SK-N-MC (cell line): ENCODE data around the gene TSTD2.
"Not testable (repeated sequence)": the region's sequence is repeated elsewhere in the genome, so short reads cannot be mapped to it uniquely, and the experiment has no call there.

Experiments used
- EZH2 ChIP-seq: fragments of 200-600 bp; sonication (generic); IDR thresholded peaks from one replicate; pipeline ENCODE4 v1.6.1; 2017; ENCODE audit warnings: antibody characterized with exemption
- FOXP2 ChIP-seq: optimal IDR thresholded peaks from 2 replicates; pipeline ENCODE3; 2011; ENCODE audit warnings: mild to moderate bottlenecking, moderate library complexity; ENCODE audit not compliant: insufficient read depth; ENCODE audit errors: extremely low read length, control extremely low read depth
- POLR2AphosphoS5 ChIP-seq: IDR thresholded peaks from 2 replicates; pipeline ENCODE4 v1.6.1; 2012; ENCODE audit warnings: mild to moderate bottlenecking, low read depth, low read length, borderline replicate concordance

GRCh38 chr9:97574101-97574571 is 59.0 kb downstream of the TSTD2 start:
- TF ChIP-seq EZH2, POLR2AphosphoS5, FOXP2: not testable (repeated sequence)
